Activated naive CD8-positive, alpha-beta T cell treated with anti-CD3 and anti-CD28 coated beads, Interleukin-2, amount 10 ng/mL, durations not matched to agents 7 days and 5 days (primary cell): ENCODE measurements around the gene SLC8A1. TPM values are rescaled to one million over a fixed set of nuclear protein-coding genes. Genes with fewer than 3 reads are reported as not detected.

Experiments
- ATAC-seq: fragments of 150-1000 bp; cut with Tn5 transposase; one replicate; pipeline ENCODE4 v1.10.0; 2021; ENCODE audit warnings: low read depth, moderate library complexity
- POLR2A ChIA-PET: fragments of 350-600 bp; sonication (Branson Sonifier 250); formaldehyde crosslinking; loops from one replicate; lab custom pipeline; 2021; ENCODE audit warnings: antibody characterized with exemption; lab: Charles Lee
- DNase-seq: peaks from one replicate; pipeline ENCODE4 v3.0.0; 2021
- H3K27ac Mint-ChIP-seq: one replicate; pipeline ENCODE4 v1.8.0; 2022; ENCODE audit warnings: mild to moderate bottlenecking, mixed read lengths
- H3K27me3 Mint-ChIP-seq: one replicate; pipeline ENCODE4 v1.8.0; 2022; ENCODE audit warnings: mild to moderate bottlenecking, moderate library complexity, mixed read lengths
- H3K36me3 Mint-ChIP-seq: one replicate; pipeline ENCODE4 v1.8.0; 2021; ENCODE audit warnings: mild to moderate bottlenecking, mixed read lengths
- H3K4me1 Mint-ChIP-seq: one replicate; pipeline ENCODE4 v1.8.0; 2021; ENCODE audit warnings: mixed read lengths
- H3K4me3 Mint-ChIP-seq: one replicate; pipeline ENCODE4 v1.8.0; 2022; ENCODE audit warnings: mild to moderate bottlenecking, moderate library complexity, mixed read lengths
- H3K9me3 Mint-ChIP-seq: one replicate; pipeline ENCODE4 v1.8.0; 2021; ENCODE audit warnings: mixed read lengths
- total RNA-seq, 2 experiments: library from RNA; stranded (reverse); gene quantifications; one replicate each; pipeline ENCODE4 v1.2.3, GENCODE V29; 2021

Gene SLC8A1
- total RNA-seq, 2 experiments from 2014 or later: 0.68 to 0.75 TPM

- no peaks in the 10 kb centered on the region for H3K36me3 Mint-ChIP-seq
Observed at GRCh38 chr2:40164736-40165508, 287.0 kb downstream of the SLC8A1 start.

GRCh38 chr2:40161986-40162385 is 289.9 kb downstream of the SLC8A1 start:
- H3K27ac Mint-ChIP-seq: no peak overlapping the region
- ATAC-seq: no peak
- no peaks in the 10 kb centered on the region for H3K9me3 Mint-ChIP-seq
- DNase-seq: no peak
- no peaks in the 10 kb centered on the region for H3K4me1 Mint-ChIP-seq
- H3K27me3 Mint-ChIP-seq: no peaks in the 10 kb centered on the region
- POLR2A ChIA-PET: no interaction called here
- H3K36me3 Mint-ChIP-seq: no peaks in the 10 kb centered on the region
- H3K4me3 Mint-ChIP-seq: no peak overlapping the region

More at GRCh38 chr2:40164736-40165508, 287.0 kb downstream of the SLC8A1 start:
- ATAC-seq: no peak
- no peaks in the 10 kb centered on the region for H3K27me3 Mint-ChIP-seq
- POLR2A ChIA-PET: no interaction called here
- H3K9me3 Mint-ChIP-seq: no peaks in the 10 kb centered on the region
- no peak for DNase-seq
- no peak overlapping the region for H3K27ac Mint-ChIP-seq
- no peak overlapping the region for H3K4me3 Mint-ChIP-seq
- peaks cover 1% of the 10 kb centered on the region for H3K4me1 Mint-ChIP-seq

GRCh38 chr2:40160751-40161218 is 291.1 kb downstream of the SLC8A1 start:
- no peaks in the 10 kb centered on the region for H3K27me3 Mint-ChIP-seq
- DNase-seq (no peak), ATAC-seq (no peak)
- H3K9me3 Mint-ChIP-seq: no peaks in the 10 kb centered on the region
- no peak overlapping the region for H3K4me3 Mint-ChIP-seq
- POLR2A ChIA-PET: no interaction called here
- no peak overlapping the region for H3K27ac Mint-ChIP-seq
- no peaks in the 10 kb centered on the region for H3K4me1 Mint-ChIP-seq
- no peaks in the 10 kb centered on the region for H3K36me3 Mint-ChIP-seq

GRCh38 chr2:40159333-40159732 is 292.6 kb downstream of the SLC8A1 start:
- ATAC-seq (no peak), DNase-seq (no peak)
- POLR2A ChIA-PET: no interaction called here
- Mint-ChIP-seq H3K9me3 (no peaks in the 10 kb centered on the region), H3K4me1 (no peaks in the 10 kb centered on the region), H3K27ac (no peak overlapping the region), H3K27me3 (no peaks in the 10 kb centered on the region), H3K36me3 (no peaks in the 10 kb centered on the region), H3K4me3 (no peak overlapping the region)

- Mint-ChIP-seq H3K4me3 (no peak overlapping the region), H3K9me3 (no peaks in the 10 kb centered on the region), H3K27me3 (no peaks in the 10 kb centered on the region), H3K4me1 (no peaks in the 10 kb centered on the region), H3K27ac (no peak overlapping the region), H3K36me3 (no peaks in the 10 kb centered on the region)
- no peak for ATAC-seq
- POLR2A ChIA-PET: no interaction called here
- no peak for DNase-seq
Observed at GRCh38 chr2:40158781-40159180, 293.1 kb downstream of the SLC8A1 start.

GRCh38 chr2:40155728-40156127 is 296.2 kb downstream of the SLC8A1 start:
- POLR2A ChIA-PET: no interaction called here
- Mint-ChIP-seq H3K27ac (no peak overlapping the region), H3K4me1 (no peaks in the 10 kb centered on the region), H3K9me3 (no peaks in the 10 kb centered on the region), H3K36me3 (no peaks in the 10 kb centered on the region), H3K27me3 (peaks cover 7% of the 10 kb centered on the region), H3K4me3 (no peak overlapping the region)
- DNase-seq (no peak), ATAC-seq (no peak)

- POLR2A ChIA-PET: no interaction called here
- DNase-seq: no peak
- Mint-ChIP-seq H3K27me3 (peaks cover 10% of the 10 kb centered on the region), H3K4me1 (no peaks in the 10 kb centered on the region), H3K9me3 (no peaks in the 10 kb centered on the region), H3K4me3 (no peak overlapping the region), H3K36me3 (no peaks in the 10 kb centered on the region), H3K27ac (no peak overlapping the region)
- ATAC-seq: no peak
Observed at GRCh38 chr2:40150266-40150665, 301.6 kb downstream of the SLC8A1 start.

- ATAC-seq (no peak), DNase-seq (no peak)
- no peaks in the 10 kb centered on the region for H3K9me3 Mint-ChIP-seq
- H3K4me3 Mint-ChIP-seq: no peak overlapping the region
- H3K4me1 Mint-ChIP-seq: no peaks in the 10 kb centered on the region
- H3K36me3 Mint-ChIP-seq: no peaks in the 10 kb centered on the region
- POLR2A ChIA-PET: no interaction called here
- H3K27ac Mint-ChIP-seq: no peak overlapping the region
- H3K27me3 Mint-ChIP-seq: peaks cover 10% of the 10 kb centered on the region
Observed at GRCh38 chr2:40148334-40148733, 303.6 kb downstream of the SLC8A1 start.

GRCh38 chr2:40147360-40147759 is 304.5 kb downstream of the SLC8A1 start:
- no peak for ATAC-seq
- no peaks in the 10 kb centered on the region for H3K9me3 Mint-ChIP-seq
- no peak for DNase-seq
- no peak overlapping the region for H3K27ac Mint-ChIP-seq
- no peaks in the 10 kb centered on the region for H3K4me1 Mint-ChIP-seq
- no peak overlapping the region for H3K4me3 Mint-ChIP-seq
- POLR2A ChIA-PET: no interaction called here
- peaks cover 10% of the 10 kb centered on the region for H3K27me3 Mint-ChIP-seq
- no peaks in the 10 kb centered on the region for H3K36me3 Mint-ChIP-seq

GRCh38 chr2:40144022-40144421 is 307.9 kb downstream of the SLC8A1 start:
- Mint-ChIP-seq H3K27ac (no peak overlapping the region), H3K36me3 (no peaks in the 10 kb centered on the region), H3K4me1 (no peaks in the 10 kb centered on the region), H3K9me3 (no peaks in the 10 kb centered on the region), H3K27me3 (peaks cover 3% of the 10 kb centered on the region), H3K4me3 (no peak overlapping the region)
- DNase-seq (no peak), ATAC-seq (no peak)
- POLR2A ChIA-PET: no interaction called here

GRCh38 chr2:40138314-40138713 is 313.6 kb downstream of the SLC8A1 start:
- Mint-ChIP-seq H3K27ac (no peak overlapping the region), H3K9me3 (no peaks in the 10 kb centered on the region), H3K4me3 (no peak overlapping the region), H3K36me3 (no peaks in the 10 kb centered on the region), H3K4me1 (no peaks in the 10 kb centered on the region), H3K27me3 (peaks cover 3% of the 10 kb centered on the region)
- POLR2A ChIA-PET: no interaction called here
- DNase-seq (no peak), ATAC-seq (no peak)

- no peak for DNase-seq
- no peak for ATAC-seq
- peaks cover 2% of the 10 kb centered on the region for H3K27me3 Mint-ChIP-seq
- no peak overlapping the region for H3K4me3 Mint-ChIP-seq
- no peaks in the 10 kb centered on the region for H3K36me3 Mint-ChIP-seq
- H3K9me3 Mint-ChIP-seq: no peaks in the 10 kb centered on the region
- no peak overlapping the region for H3K27ac Mint-ChIP-seq
- H3K4me1 Mint-ChIP-seq: peaks cover 9% of the 10 kb centered on the region
- POLR2A ChIA-PET: no interaction called here
Observed at GRCh38 chr2:40131081-40131704, 320.7 kb downstream of the SLC8A1 start.

GRCh38 chr2:40130251-40130994 is 321.5 kb downstream of the SLC8A1 start:
- no peak for ATAC-seq
- DNase-seq: no peak
- Mint-ChIP-seq H3K36me3 (no peaks in the 10 kb centered on the region), H3K9me3 (no peaks in the 10 kb centered on the region), H3K27me3 (peaks cover 2% of the 10 kb centered on the region), H3K4me3 (no peak overlapping the region), H3K4me1 (peaks cover 9% of the 10 kb centered on the region), H3K27ac (no peak overlapping the region)
- POLR2A ChIA-PET: no interaction called here
